ENCODE measurements around the gene CYB561A3. TPM values are rescaled to one million over a fixed set of nuclear protein-coding genes. Genes with fewer than 3 reads are reported as not detected.

CYB561A3 gene, protein sequence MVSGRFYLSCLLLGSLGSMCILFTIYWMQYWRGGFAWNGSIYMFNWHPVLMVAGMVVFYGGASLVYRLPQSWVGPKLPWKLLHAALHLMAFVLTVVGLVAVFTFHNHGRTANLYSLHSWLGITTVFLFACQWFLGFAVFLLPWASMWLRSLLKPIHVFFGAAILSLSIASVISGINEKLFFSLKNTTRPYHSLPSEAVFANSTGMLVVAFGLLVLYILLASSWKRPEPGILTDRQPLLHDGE
- total RNA-seq (2021; ENCODE audit: unreplicated experiment) (80.3 TPM), Bru-seq, nascent RNA (percentile 69 among the genes with signal in this experiment), BruChase-seq, experiment 1, labeled RNA remaining after a 2-hour chase (percentile 84 among the genes with signal in this experiment), BruChase-seq, experiment 2, labeled RNA remaining after a 6-hour chase (percentile 85 among the genes with signal in this experiment)
- polyA plus RNA-seq (2012; ENCODE audit: insufficient read length), result 58.7 TPM
- long read RNA-seq, transcript CYB561A3-201 (7 exons, 3,061 nt), result major isoform, 244 of 337 reads
- long read RNA-seq, transcript CYB561A3-203 (7 exons, 1,803 nt), result minor isoform, 21 of 337 reads
- long read RNA-seq, partial matches to known transcripts, result 13 of 337 reads
- long read RNA-seq, other reads (novel, unspliced or antisense), result 52 of 337 reads

DNA sequence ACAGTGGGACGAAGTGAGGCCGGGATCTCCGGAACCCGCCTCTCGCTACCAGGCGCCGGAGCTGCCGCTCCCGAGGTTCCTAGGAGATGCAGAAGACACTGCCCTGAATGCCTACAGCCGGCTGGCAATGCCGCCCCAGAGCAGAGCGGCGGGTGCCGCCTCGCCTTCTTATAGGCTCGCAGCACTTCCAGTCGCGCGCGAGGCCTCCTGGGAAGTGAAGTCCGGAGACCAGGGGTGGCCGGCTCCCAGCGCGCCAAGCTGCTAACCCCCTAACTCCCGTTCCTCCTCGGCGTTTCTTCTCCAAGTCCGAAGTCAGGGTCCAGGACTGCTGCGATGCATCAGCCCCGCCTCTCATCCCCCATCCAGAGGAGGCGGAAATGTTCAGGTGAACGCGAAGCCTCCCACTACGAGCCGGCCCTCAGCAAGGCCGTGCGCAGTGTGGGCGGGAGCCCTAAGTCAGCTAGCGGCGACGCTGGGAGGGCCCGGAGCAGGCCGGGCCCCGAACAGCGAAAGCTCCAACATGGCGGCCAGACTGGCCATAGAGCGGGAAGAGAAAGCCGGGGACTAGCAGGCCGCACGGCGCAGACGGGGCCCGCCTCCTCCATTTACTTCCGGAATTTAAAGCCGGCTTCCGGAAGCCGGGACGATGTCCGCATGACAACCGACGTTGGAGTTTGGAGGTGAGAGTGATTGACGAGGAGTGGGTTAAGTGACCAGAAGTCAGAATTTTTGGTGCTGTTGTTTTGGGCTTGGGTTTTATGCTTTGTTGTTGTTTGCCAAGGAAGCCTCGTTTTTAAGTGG, at the start of gene CYB561A3, which contains the start of gene TMEM138:
CYB561A3 (minus strand) TSS at position 142 of the 801 bp plus-strand sequence. CDS start 5,169 bp downstream, outside the sequence.
TMEM138 (plus strand) TSS at position 634 of the 801 bp plus-strand sequence. CDS start 2,017 bp downstream, outside the sequence.
- Histone ChIP-seq H3K27ac (ENCODE audit: low read length) (peak within 1 kb of the TSS; percentile 99), H3K9me3 (ENCODE audit: control insufficient read depth, insufficient read depth, low read depth, low read length) (no peaks in the 10 kb centered on the region), H3K4me1 (ENCODE audit: control insufficient read depth, insufficient read depth, low read length) (peaks cover 12% of the 10 kb centered on the region), H3K4me3 (ENCODE audit: low read depth in 2 of 2, low read length in 2 of 2) (peak within 1 kb of the TSS; percentile 94 to 95), H3K36me3 (ENCODE audit: control insufficient read depth, insufficient read depth, low read length) (peaks cover 20% of the 10 kb centered on the region), H3K27me3 (ENCODE audit: control insufficient read depth, insufficient read depth, low read length) (no peaks in the 10 kb centered on the region)
- DNase-seq (ENCODE audit: low read depth, low spot score) (peak; percentile 77), ATAC-seq (peak; percentile 97)
- no TSS peak for BruUV-seq (replicated peaks)
- intact Hi-C loops (cut with micrococcal nuclease; ENCODE audit: unreplicated experiment), result no loop called here
- ChIA-PET CTCF (interaction anchor here (0.8 to 2.2 kb wide), 3 partner anchors 24 to 446 kb away, joined by 3 to 13 read pairs (median 5); no protein-coding TSS in a partner anchor), POLR2A (interaction anchor here (0.5 to 2.5 kb wide), 7 partner anchors 9 to 1696 kb away, joined by 3 to 11 read pairs (median 5); no protein-coding TSS in a partner anchor)
- peak; percentile 75 for TF ChIP-seq POLR2AphosphoS5 (IDR thresholded peaks at IDR 0.05; ENCODE audit: low read depth, low read length)
- TF ChIP-seq SIN3A (IDR thresholded peaks at IDR 0.05; ENCODE audit: borderline replicate concordance, insufficient read depth, low read depth, low read length), result 0 out of 2 replicates have a peak, but pooled peaks have one; percentile 57
- TF ChIP-seq, protein P1, sequence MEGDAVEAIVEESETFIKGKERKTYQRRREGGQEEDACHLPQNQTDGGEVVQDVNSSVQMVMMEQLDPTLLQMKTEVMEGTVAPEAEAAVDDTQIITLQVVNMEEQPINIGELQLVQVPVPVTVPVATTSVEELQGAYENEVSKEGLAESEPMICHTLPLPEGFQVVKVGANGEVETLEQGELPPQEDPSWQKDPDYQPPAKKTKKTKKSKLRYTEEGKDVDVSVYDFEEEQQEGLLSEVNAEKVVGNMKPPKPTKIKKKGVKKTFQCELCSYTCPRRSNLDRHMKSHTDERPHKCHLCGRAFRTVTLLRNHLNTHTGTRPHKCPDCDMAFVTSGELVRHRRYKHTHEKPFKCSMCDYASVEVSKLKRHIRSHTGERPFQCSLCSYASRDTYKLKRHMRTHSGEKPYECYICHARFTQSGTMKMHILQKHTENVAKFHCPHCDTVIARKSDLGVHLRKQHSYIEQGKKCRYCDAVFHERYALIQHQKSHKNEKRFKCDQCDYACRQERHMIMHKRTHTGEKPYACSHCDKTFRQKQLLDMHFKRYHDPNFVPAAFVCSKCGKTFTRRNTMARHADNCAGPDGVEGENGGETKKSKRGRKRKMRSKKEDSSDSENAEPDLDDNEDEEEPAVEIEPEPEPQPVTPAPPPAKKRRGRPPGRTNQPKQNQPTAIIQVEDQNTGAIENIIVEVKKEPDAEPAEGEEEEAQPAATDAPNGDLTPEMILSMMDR (IDR thresholded peaks at IDR 0.05), result no peak
- TF ChIP-seq TCF7L2 (IDR thresholded peaks at IDR 0.05; ENCODE audit: low read depth, low read length), result 0 out of 2 replicates have a peak, but pooled peaks have one; percentile 26
- in situ Hi-C loops (cut with HindIII; ENCODE audit: low pct_unique_long_range_greater_than_20kb, low sequenced_read_pairs), result no loop called here

DNA sequence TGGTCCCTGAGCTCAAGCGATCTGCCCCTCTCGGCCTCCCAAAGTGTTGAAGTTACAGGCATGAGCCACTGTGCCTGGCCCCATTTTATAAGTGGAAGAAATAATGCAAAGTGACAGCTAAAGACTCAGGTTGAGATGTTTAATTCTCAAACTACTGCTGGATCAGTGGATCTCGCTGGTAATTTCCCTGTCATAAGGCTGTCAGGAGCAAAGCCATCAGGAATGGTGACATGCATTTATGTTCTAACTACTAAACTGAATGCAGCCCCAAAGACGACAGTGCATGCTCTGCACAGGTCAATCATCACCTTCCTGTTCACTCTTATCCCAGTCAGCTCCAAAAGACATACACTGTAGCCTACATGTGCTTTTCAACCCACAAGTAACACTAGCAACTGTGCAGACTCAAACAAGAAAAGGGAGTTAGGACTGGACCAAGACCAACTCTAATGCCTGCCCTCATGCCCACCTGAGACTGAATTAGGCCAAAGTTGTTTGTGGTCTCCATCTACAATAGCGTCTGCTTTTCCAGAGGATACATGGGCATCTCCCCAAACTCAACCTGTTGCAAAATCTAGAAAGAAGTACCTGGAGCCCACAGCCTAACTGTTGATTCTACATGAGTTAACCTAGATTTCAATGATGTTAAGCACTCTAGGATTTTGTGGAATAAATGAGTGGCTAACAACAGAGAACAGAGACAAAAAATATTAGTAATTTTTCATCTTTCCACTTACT, 45.5 kb upstream of the CYB561A3 start:
- intact Hi-C loops (cut with micrococcal nuclease; ENCODE audit: unreplicated experiment), result no loop called here
- H3K36me3 ChIP-seq (ENCODE audit: control insufficient read depth, insufficient read depth, low read length), result peaks cover 46% of the 10 kb centered on the region
- TF ChIP-seq REST (IDR thresholded peaks at IDR 0.05; ENCODE audit: insufficient read depth in 1 of 2, low read depth in 2 of 2, low read length in 1 of 2) (no peak), TCF7L2 (IDR thresholded peaks at IDR 0.05; ENCODE audit: low read depth, low read length) (no peak), SIN3A (IDR thresholded peaks at IDR 0.05; ENCODE audit: borderline replicate concordance, insufficient read depth, low read depth, low read length) (no peak), POLR2AphosphoS5 (IDR thresholded peaks at IDR 0.05; ENCODE audit: low read depth, low read length) (no peak; the same call in 1 of the 2 replicates)
- TF ChIP-seq, protein P1 (IDR thresholded peaks at IDR 0.05), result no peak
- in situ Hi-C loops (cut with HindIII; ENCODE audit: low pct_unique_long_range_greater_than_20kb, low sequenced_read_pairs), result no loop called here
- DNase-seq (ENCODE audit: low read depth, low spot score) (no peak), ATAC-seq (no peak)
- TSS peak; percentile 12 for BruUV-seq (replicated peaks)
- H3K27ac ChIP-seq (ENCODE audit: low read length), result no peak overlapping the region
- H3K27me3 ChIP-seq (ENCODE audit: control insufficient read depth, insufficient read depth, low read length), result no peaks in the 10 kb centered on the region
- ChIA-PET POLR2A (no interaction called here), CTCF (no interaction called here)
- no peaks in the 10 kb centered on the region for H3K4me1 ChIP-seq (ENCODE audit: control insufficient read depth, insufficient read depth, low read length)
- no peak overlapping the region for H3K4me3 ChIP-seq (ENCODE audit: low read depth in 2 of 2, low read length in 2 of 2)
- H3K9me3 ChIP-seq (ENCODE audit: control insufficient read depth, insufficient read depth, low read depth, low read length), result no peaks in the 10 kb centered on the region
